GM21367 (cell line): ENCODE data around the gene BGLAP.

ENCODE experiments used
- ATAC-seq: cut with Tn5 transposase; IDR thresholded peaks from one replicate; pipeline ENCODE4 v1.9.1; 2021; ENCODE audit not compliant: unreplicated experiment

The BGLAP gene

DNA sequence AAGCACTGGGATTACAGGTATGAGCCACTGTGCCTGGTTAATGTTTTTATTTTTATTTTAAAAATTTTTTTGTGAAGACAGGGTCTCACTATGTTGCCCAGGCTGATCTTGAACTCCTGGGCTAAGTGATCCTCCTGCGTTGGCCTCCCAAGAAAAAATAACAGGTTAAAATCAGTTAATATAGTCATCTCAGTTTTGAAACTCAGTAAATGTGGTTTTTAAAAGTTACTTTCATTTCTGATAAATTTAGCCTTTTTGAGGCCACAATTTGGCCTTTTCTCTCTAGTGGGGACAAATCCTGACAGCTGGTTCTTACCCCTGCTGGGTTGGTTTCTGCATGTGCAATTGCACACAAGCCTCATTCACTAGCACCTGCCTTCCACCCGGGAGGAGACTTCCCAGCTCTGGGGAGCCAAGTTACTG is 15.9 kb upstream of the BGLAP start:
- ATAC-seq = peak; percentile 62

DNA sequence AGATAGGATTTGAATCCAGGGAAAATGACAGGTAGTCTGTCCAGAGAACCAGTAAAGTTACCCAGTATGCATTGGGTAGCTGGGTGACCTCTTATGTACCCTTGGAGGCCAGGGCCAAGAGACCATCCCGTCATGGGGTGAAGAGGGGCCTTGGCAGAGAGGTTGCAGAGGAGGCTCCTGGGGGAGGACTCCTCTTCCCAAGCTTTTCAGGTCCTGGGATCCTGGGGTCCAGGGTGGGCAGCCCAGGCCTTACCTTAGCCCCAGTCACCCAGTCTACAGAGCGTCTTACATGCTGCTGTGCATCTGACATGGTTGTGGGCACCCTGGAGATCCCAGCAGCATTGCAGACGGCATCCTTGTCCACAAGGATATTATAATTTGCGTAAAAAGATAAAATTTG is 15.2 kb upstream of the BGLAP start:
- ATAC-seq = no peak

DNA sequence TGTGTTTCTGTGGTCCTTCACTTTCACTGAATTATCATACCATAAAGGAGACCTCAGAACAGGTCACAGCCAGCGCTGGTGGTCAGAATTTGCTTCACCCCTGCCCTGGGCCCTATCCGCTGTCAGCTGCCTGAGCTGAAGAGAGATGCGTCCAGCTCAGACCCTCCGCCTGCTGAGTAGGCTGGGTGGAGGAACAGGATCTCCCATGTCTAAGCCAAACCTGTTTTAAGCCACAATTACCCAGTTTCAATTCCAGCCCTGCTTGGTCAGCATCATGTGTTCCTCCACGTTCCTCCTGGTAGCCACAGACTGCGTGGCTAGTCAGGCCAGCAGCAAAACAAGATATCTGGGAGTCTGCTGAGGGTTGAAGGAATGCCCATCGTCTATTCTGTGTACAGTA is 13.5 kb upstream of the BGLAP start:
- ATAC-seq = no peak

DNA sequence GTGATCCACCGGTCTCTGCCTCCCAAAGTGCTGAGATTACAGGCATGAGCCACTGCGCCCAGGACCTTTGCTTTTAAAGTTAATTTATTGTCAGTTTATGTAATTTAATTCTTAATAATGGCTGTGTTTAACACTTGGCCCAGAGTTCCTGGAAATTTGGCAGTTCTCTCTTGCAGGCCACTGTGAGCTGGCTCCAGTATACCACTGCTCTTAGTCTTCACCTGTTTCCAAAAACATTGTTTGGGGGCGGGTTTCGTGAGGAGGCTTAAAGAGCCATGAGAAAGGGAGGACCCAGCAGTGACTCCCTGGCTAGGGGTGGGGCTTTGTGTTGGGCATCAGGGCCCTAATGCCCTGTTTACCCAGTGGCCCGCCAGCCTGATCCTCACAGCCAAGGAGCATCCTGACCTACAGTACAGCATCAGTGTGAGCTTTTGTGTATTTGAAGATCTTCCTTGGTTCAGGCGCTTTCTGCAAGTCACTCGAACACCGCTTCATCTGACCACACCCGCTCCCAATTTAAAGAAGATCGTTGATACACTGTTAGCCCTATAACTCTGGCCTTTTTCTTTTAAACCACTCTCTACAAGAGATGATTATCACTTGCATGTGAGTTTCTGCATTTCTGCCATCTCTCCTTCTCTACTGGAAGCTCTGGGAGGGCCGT is 12.0 kb upstream of the BGLAP start:
- no peak for ATAC-seq

DNA sequence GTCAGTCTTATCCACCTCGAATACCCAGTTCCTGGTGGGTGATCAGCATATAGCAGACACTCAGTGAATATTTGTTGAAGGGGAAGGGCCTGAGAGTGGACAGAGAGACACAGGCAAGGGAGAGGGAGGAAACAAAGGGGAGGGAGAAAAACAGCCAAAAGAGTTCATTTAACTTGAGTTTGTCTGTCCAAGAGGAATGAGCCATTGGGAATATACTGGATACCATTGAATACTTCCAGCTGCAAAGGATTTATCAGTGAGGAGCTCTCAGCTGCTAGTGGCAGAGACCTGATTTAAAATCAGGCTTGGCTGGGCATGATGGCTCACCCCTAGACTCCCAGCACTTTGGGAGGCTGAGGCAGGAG is 11.5 kb upstream of the BGLAP start:
- no peak for ATAC-seq

DNA sequence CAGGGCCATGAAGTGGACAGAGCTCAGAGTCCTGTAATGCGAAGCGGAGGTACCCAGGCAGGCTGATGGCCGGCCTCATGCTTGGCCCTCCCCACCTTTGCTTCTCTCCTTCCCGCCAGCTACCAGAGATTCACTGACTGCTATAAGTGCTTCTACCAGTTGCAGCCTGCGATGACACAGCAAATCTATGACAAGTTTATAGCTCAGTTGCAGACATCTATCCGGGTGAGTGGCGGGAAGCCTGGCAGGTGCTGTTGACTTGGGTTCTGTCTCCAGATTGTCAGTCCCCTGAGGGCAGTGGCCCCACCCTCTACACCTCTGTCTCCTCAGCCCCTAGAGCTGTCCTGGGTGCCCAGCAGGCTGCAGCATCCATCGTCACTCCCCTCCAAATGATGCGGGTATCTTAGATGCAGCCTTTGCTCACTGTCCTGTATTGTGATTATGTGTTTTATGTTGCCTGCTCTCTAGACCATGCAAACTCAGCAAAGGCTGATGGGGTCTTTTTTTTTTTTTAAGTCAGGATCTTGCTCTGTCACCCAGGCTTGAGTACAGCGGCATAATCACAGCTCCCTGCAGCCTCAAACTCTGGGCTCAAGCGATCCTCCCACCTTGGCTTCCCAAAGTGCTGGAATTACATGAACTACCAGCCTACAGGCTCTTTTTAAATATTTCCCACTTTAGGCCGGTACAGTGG is 9.6 kb upstream of the BGLAP start:
- no peak for ATAC-seq

DNA sequence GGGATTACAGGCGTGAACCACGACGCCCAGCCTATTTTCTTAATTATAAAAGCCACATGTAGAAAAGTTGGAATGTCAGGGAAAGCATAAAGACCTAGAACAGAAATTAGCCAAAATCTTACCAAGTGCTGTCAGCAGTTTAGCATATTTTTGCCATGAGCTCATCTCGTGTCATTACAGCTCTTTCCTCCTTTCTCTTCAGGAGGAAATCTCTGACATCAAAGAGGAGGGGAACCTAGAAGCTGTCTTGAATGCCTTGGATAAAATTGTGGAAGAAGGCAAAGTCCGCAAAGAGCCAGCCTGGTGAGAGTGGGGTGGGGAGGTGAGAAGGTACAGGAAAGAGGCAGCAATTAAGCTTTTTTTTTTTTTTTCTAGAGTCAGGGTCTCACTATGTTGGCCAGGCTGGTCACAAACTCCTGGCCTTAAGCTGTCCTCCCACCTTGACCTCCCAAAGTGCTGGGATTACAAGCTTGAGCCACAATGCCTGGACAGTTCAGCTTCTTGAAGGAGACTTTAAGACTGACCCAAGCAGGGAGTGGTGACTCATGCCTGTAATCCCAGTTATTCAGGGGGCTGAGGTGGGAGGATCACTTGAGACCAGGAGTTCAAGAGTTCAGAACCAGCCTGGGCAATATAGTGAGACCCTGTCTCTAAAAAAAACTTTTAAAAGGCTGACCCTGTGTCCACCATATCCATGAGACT is 8.4 kb upstream of the BGLAP start:
- no peak for ATAC-seq

DNA sequence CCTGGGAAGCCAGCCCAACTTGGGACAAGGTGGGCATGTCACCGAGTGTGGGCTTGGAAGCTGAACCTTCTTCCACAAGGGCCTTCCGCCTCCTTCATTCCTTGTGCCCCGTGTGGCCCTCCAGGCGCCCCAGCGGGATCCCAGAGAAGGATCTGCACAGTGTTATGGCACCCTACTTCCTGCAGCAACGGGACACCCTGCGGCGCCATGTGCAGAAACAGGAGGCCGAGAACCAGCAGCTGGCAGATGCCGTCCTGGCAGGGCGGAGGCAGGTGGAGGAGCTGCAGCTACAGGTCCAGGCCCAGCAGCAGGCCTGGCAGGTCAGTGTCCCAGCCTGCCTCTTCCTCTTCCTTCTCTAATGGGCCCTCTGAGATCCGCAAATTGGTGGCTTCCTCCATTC is 5.8 kb upstream of the BGLAP start:
- ATAC-seq = no peak

DNA sequence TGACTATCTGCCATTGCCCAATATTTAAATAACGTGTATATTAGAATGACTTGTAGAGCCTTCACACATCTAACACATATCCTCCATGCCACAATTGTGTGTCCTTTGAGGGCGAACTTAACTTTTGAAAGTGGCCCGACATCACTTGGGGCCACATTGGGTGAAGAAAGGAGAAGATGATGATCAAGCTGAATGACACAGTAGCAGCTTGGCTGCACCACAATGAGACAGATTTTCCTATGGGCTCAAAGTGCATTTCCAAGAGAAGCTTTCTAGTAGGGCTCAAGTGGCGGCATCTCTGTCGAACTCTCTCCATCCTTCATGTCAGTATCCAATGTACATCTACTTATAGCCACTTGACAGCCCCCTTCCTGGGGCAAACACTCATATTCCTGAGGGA is 3.7 kb upstream of the BGLAP start:
- ATAC-seq = no peak

DNA sequence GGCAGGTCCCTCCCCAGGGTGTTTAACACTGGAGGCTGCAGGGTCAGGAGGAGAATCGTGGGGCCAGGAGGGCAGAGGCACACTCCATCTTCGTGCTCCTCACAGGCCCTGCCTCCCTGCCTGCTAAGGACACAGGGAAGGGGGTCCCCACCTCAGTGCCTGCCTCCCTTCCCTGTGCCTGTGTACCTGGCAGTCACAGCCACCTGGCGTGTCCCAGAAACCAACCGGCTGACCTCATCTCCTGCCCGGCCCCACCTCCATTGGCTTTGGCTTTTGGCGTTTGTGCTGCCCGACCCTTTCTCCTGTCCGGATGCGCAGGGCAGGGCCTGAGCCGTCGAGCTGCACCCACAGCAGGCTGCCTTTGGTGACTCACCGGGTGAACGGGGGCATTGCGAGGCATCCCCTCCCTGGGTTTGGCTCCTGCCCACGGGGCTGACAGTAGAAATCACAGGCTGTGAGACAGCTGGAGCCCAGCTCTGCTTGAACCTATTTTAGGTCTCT is 623 bp upstream of the BGLAP start:
- no peak for ATAC-seq

DNA sequence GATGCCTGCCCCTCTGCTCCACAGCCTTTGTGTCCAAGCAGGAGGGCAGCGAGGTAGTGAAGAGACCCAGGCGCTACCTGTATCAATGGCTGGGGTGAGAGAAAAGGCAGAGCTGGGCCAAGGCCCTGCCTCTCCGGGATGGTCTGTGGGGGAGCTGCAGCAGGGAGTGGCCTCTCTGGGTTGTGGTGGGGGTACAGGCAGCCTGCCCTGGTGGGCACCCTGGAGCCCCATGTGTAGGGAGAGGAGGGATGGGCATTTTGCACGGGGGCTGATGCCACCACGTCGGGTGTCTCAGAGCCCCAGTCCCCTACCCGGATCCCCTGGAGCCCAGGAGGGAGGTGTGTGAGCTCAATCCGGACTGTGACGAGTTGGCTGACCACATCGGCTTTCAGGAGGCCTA is 754 bp downstream of the BGLAP start:
- no peak for ATAC-seq

DNA sequence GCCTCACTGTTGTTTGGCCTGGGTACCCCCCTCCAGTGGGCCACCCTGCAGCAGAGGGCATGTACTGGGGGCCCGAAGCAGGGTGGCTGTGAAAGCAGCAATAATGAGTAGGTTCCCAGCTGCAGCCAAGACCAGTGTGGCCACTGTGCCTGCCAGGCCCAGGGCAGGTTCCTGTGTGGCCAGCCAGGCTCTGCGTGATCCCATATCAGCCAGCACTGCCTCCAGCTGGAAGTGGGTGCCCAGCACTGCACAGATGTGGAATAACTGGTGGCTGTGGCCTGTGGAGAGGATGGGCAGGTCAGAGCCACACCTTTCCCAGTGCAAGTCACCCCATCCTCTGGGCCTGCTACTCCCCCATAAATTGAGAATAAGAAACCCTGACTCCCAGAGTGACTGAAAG is 2.1 kb downstream of the BGLAP start:
- ATAC-seq = no peak

DNA sequence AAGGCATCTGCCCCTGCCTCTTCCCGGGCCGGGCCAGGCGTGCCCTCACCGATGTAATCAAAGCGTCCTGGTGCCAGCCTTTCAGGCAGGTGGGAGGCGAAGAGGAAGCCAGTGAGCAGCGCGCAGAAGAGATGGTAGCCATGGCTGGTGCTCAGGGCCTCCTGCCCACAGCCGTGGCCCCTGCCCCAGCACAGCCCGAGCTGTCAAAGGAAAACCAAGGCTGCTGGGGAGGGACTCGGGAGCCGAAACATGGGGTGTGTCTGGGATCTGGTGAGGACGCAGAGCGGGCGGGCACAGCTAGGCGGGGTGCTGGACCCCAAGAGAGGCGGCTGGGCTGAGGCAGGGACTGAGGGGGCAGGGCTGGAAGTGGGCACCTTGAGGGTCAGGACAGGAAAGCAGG is 2.7 kb downstream of the BGLAP start:
- ATAC-seq = no peak

DNA sequence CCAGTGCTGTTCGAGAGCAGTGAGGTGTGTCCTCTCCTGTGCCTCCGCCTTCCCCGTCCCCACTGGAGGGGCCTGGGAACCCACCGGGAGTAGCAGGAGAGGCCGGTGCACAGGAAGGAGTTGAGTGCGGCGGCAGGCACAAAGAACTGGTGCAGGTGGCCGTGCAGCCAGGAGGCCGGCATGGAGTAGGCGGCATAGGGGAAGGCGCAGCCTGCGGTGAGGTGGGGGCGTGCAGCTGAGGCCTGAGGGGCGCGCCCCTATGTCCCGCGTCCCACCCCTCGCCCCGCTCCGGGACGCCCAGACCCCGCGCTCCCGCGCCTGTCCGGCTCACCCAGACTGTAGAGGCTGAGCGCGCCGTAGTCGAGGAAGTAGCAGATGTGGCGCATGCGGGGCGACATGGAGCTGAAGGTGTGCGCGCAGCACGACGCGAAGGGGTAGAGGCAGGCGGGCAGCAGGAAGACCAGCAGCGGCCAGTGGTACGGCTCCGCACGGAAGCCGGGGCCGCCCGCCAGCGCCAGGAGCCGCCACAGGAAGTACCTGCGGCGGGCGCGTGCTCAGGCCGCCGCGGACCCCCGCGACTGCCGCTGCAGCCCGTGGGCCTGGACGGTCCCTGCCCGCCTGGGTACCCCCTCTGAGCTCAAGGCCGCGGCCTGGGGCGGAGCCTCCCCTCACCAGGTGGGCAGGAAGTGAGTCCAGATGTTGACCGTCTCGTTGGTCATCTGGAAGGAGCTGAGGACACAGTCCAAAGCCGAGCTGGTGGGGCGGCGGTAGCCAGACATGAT is 3.7 kb downstream of the BGLAP start:
- ATAC-seq = no peak

DNA sequence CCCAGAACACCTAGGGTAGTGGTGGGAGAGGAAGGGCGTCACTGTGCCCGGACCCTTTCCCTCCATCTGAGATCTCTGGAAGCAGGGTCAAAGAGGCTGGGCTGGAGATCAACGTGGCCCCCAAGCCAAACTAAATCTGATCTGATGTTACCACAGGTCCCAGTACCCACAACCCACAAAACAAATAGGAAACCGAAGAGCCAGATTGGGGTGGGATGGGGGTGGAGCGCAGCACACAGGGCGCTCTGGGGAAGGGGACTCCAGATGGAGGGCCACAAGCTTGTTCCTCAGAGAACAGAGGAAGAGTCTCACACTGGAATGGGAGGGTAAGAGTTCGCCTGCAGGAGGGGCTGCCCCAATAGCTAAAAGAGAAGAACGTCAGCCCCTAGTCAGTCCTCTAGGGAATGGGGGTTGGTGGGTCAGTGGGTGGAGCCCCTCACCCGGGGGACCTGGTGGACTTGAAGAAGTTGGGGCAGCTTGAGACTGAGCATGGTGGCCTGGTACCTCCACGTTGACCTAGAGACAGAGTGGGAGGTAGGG is 4.3 kb downstream of the BGLAP start:
- ATAC-seq = no peak

DNA sequence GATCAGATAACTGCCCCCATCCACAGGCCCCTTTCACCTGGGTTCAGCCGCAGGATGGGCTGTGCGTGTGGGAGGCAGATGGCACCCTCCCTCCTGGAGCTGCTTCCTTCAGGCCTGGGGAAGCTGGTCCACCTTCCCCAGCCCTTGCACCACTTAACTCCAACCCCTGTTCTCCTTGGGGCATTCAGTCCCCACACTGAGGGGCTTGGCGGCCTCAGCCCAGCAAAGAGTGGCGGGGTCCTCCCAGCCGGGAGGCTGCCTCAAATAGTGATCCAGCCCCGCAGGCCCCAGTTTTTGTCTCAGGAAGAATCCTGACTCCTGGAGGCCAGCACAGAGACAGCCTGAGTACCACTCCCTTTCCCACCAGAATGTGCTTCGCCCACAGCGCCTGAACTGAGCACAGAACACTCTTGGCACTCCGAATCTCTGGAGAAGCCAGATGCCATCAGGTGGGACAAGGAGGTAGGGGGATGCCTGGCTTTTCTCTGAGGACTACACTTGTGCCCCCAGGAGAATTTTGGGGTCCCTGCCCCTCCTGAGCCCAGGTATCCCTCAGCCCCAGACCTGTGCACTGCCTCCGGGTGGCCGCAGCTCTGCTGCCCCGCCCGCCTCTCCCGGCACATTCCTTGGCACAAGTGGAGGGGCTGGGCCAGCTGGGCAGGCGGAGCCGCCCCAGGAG is 4.9 kb downstream of the BGLAP start:
- ATAC-seq = no peak

DNA sequence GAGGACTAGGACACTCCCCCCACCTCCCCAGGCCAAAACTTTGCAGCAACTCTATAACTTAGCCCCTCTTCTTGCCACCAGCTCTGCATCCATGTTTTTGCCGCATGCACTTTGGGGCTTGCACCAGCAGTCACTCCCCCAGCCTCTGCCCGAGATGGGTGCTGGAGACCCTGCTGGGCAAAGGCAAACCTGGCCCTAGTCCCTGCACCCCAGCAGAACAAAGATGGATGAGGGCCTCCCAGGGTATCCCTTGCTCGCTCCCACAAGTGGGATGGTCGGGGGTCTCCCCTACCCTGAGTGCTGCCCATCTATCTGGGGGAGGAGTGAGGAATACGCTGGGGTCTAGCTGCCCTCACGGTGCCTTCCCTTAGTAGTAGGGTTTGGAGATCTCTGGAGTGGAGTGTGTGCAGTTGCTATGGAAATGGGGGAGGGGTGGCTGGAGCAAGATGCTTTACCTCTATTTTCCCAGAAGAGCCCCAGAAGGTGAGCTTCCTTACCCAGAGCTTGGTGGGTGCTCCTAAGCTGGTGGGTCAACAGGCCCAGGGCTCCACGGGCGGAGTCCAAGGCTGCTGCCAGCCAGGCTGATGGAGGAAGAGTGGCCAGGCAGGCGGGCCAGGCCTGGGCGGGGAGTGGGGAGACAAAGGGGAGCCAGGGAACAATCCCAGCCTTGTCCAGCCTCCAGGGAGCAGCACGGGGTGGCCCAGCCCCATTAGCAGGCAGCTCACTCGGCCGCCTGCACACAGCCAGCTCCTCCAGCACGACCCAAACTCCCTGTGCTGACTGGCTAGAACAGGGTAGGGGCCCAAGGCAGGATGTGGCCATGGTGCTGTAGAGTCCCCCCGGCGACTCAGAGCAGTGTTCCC is 5.7 kb downstream of the BGLAP start, which contains the start of gene PAQR6:
TSS of gene PAQR6 (minus strand) at position 597 of the 863 bp plus-strand sequence. CDS start 1,325 bp downstream, outside the sequence.
- no peak for ATAC-seq

DNA sequence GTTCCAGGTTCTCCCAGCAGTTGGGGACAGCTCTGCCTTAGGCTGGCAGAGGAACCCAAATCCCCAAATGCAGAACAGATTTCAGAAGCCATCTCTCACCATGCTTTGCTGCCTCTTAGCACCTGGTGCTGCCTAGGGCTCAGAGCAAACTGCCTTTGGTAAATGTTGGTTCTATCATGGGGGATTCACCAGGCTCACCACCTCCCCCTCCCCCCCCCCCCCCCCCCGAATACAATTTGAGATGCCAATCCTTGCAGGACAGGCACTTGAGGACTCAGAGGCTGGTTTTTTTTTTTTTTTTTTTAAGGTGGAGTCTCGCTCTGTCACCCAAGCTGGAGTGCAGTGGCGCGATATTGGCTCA is 6.3 kb downstream of the BGLAP start:
- no peak for ATAC-seq

DNA sequence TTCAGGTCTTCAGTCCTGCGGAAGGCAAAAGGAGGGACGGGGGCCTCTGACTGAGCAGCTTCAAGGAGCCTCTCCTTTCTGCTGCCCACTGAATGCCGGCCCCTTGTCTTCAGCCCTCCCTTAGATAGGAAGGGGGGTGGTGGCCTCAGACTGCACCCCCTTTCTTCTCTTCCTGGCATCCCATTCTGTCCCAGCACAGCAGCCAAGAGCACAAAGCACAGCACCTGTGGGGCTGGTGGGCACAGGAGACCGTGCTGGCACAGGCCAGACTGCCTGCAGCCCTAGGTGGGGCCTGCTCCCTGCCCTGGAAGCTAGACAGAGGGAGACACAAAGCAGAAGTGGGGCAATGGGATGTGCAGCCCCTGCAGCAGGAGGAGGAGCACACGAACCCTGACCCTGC is 7.6 kb downstream of the BGLAP start:
- no peak for ATAC-seq

DNA sequence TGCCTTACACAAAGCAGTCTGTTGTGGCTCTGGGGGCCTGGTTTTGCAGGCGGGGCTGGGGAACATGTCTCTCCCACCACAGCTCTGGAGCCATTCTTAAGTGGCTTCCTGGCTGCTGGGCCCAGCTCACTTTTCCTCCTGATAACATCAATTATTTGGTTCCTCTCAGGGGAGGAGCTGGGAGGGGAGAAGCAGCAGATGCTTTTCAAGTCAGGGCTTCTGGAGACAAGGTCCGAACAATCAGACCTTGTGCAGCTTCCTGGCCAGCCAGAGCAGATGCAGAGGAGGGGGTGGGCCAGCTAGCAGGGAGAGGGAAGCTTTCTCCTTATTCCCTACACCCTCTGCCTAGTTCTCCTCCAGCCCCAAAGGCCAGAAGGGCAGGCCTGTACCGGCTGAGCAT is 9.5 kb downstream of the BGLAP start:
- ATAC-seq = no peak
